Endothelial cell (in vitro differentiated cells): ENCODE results near the gene HTR2C. TPM values are rescaled to one million over a fixed set of nuclear protein-coding genes. Genes with fewer than 3 reads are reported as not detected.

Experiments
- DNase-seq: peaks from one replicate; pipeline ENCODE4 v3.0.0; 2021; ENCODE audit warnings: low spot score
- H3K27ac Mint-ChIP-seq: one replicate; pipeline ENCODE4 v1.8.0; 2021; ENCODE audit warnings: mixed read lengths, inconsistent platforms; ENCODE audit not compliant: unreplicated experiment
- H3K27me3 Mint-ChIP-seq: one replicate; pipeline ENCODE4 v1.8.0; 2021; ENCODE audit warnings: mild to moderate bottlenecking, moderate library complexity, mixed read lengths, inconsistent platforms; ENCODE audit not compliant: unreplicated experiment
- H3K36me3 Mint-ChIP-seq: one replicate; pipeline ENCODE4 v1.8.0; 2021; ENCODE audit warnings: mild to moderate bottlenecking, low read depth, mixed read lengths, inconsistent platforms; ENCODE audit not compliant: unreplicated experiment
- H3K4me1 Mint-ChIP-seq: one replicate; pipeline ENCODE4 v1.8.0; 2021; ENCODE audit warnings: mild to moderate bottlenecking, mixed read lengths, inconsistent platforms; ENCODE audit not compliant: unreplicated experiment
- H3K4me3 Mint-ChIP-seq: one replicate; pipeline ENCODE4 v1.8.0; 2021; ENCODE audit warnings: mild to moderate bottlenecking, mixed read lengths, inconsistent platforms; ENCODE audit not compliant: unreplicated experiment
- H3K9me3 Mint-ChIP-seq: one replicate; pipeline ENCODE4 v1.8.0; 2021; ENCODE audit warnings: mixed read lengths, inconsistent platforms; ENCODE audit not compliant: unreplicated experiment
- CTCF ChIP-seq: fragments of 200-600 bp; sonication (generic); IDR thresholded peaks from one replicate; pipeline ENCODE4 v1.5.0; 2021; ENCODE audit warnings: antibody characterized with exemption; ENCODE audit not compliant: unreplicated experiment
- total RNA-seq: library from RNA; stranded (reverse); fragmentation: NEBNext Ultra II Directional; extraction: Animal tissue kit (Norgen Biotek cat#: 25700); gene quantifications from one replicate; pipeline ENCODE4 v1.2.1, GENCODE V29; 2021; ENCODE audit not compliant: unreplicated experiment

HTR2C gene
- total RNA-seq, 1 donor from 2014 or later: 0.10 TPM

GRCh38 chrX:114774691-114775090, 190.8 kb downstream of the HTR2C start:
- H3K36me3 Mint-ChIP-seq: no peaks in the 10 kb centered on the region
- H3K9me3 Mint-ChIP-seq: no peaks in the 10 kb centered on the region

GRCh38 chrX:114782925-114783324, 199.0 kb downstream of the HTR2C start:
- H3K27me3 Mint-ChIP-seq: no peaks in the 10 kb centered on the region
- no peak for TF ChIP-seq CTCF
- no peak for DNase-seq
- H3K36me3 Mint-ChIP-seq: no peaks in the 10 kb centered on the region
- H3K9me3 Mint-ChIP-seq: no peaks in the 10 kb centered on the region
- H3K27ac Mint-ChIP-seq: no peak overlapping the region
- no peak overlapping the region for H3K4me3 Mint-ChIP-seq
- H3K4me1 Mint-ChIP-seq: no peaks in the 10 kb centered on the region

More at GRCh38 chrX:114774691-114775090, 190.8 kb downstream of the HTR2C start:
- Mint-ChIP-seq H3K4me1 (no peaks in the 10 kb centered on the region), H3K27me3 (no peaks in the 10 kb centered on the region), H3K4me3 (no peak overlapping the region), H3K27ac (no peak overlapping the region)
- TF ChIP-seq CTCF: no peak
- no peak for DNase-seq

GRCh38 chrX:114787061-114787460, 203.2 kb downstream of the HTR2C start:
- Mint-ChIP-seq H3K27me3 (no peaks in the 10 kb centered on the region), H3K9me3 (no peaks in the 10 kb centered on the region), H3K4me1 (no peaks in the 10 kb centered on the region), H3K4me3 (no peak overlapping the region), H3K36me3 (no peaks in the 10 kb centered on the region), H3K27ac (no peak overlapping the region)
- no peak for TF ChIP-seq CTCF
- no peak for DNase-seq

GRCh38 chrX:114797494-114797893, 213.6 kb downstream of the HTR2C start:
- H3K36me3 Mint-ChIP-seq: no peaks in the 10 kb centered on the region
- no peaks in the 10 kb centered on the region for H3K9me3 Mint-ChIP-seq
- TF ChIP-seq CTCF: no peak
- no peaks in the 10 kb centered on the region for H3K4me1 Mint-ChIP-seq
- H3K27ac Mint-ChIP-seq: no peak overlapping the region
- no peak for DNase-seq
- H3K4me3 Mint-ChIP-seq: no peak overlapping the region
- peaks cover 2% of the 10 kb centered on the region for H3K27me3 Mint-ChIP-seq

GRCh38 chrX:114798907-114799306, 215.0 kb downstream of the HTR2C start:
- H3K4me1 Mint-ChIP-seq: no peaks in the 10 kb centered on the region
- H3K4me3 Mint-ChIP-seq: no peak overlapping the region
- no peaks in the 10 kb centered on the region for H3K36me3 Mint-ChIP-seq
- H3K27me3 Mint-ChIP-seq: peaks cover 2% of the 10 kb centered on the region
- DNase-seq: no peak
- H3K9me3 Mint-ChIP-seq: no peaks in the 10 kb centered on the region
- no peak for TF ChIP-seq CTCF
- H3K27ac Mint-ChIP-seq: no peak overlapping the region
